OCI-LY3 (cell line): ENCODE measurements around the gene VPS35L.
A peak's percentile ranks its signal among the peaks of the same experiment; 100 is the strongest.

Source experiments
- H2AFZ ChIP-seq: fragments of 200-600, 300-600 bp; shearing (Covaris generic); 2 replicates; pipeline ENCODE4 v1.6.0; 2014; ENCODE audit warnings: antibody characterized with exemption, low read depth, low read length
- H3K27ac ChIP-seq: fragments of 200-600, 300-600 bp; sonication (generic); 2 replicates; pipeline ENCODE4 v1.5.1; 2014; ENCODE audit warnings: mild to moderate bottlenecking, low read length, moderate library complexity, mixed read lengths
- H3K27me3 ChIP-seq: fragments of 200-600, 300-600 bp; sonication (generic); 2 replicates; pipeline ENCODE4 v1.6.1; 2014; ENCODE audit warnings: low read depth, low read length, mixed read lengths
- H3K36me3 ChIP-seq: fragments of 200-600, 300-600 bp; sonication (generic); replicated peaks from 2 replicates; pipeline ENCODE3; 2014; ENCODE audit warnings: low read depth, low read length, mixed read lengths
- H3K4me1 ChIP-seq: fragments of 300-600, 200-600 bp; sonication (generic); 2 replicates; pipeline ENCODE4 v1.6.1; 2014; ENCODE audit warnings: low read length, mixed read lengths
- H3K4me2 ChIP-seq: fragments of 200-600, 300-600 bp; sonication (generic); 2 replicates; pipeline ENCODE4 v1.6.1; 2014; ENCODE audit warnings: low read length, mixed read lengths
- H3K4me3 ChIP-seq: fragments of 300-600, 200-600 bp; sonication (generic); 2 replicates; pipeline ENCODE4 v1.5.1; 2014; ENCODE audit warnings: antibody characterized with exemption, mild to moderate bottlenecking, low read length, moderate library complexity
- H3K79me2 ChIP-seq: fragments of 300-600, 200-600 bp; shearing (Covaris generic); 2 replicates; pipeline ENCODE4 v1.6.1; 2014; ENCODE audit warnings: mild to moderate bottlenecking, low read length, mixed read lengths
- H3K9ac ChIP-seq: fragments of 300-600, 200-600 bp; shearing (Covaris generic); 2 replicates; pipeline ENCODE4 v1.6.0; 2014; ENCODE audit warnings: mild to moderate bottlenecking, low read length, moderate library complexity
- H3K9me3 ChIP-seq: fragments of 200-600, 300-600 bp; shearing (Covaris generic); 2 replicates; pipeline ENCODE4 v1.6.1; 2014; ENCODE audit warnings: low read length, mixed read lengths; ENCODE audit not compliant: insufficient read depth
- H4K20me1 ChIP-seq: fragments of 200-600, 300-600 bp; sonication (generic); 2 replicates; pipeline ENCODE4 v1.6.1; 2016; ENCODE audit warnings: low read length, mixed read lengths; ENCODE audit not compliant: insufficient read depth
- EZH2phosphoT487 ChIP-seq: fragments of 200-600 bp; shearing (Covaris generic); IDR thresholded peaks from 2 replicates; pipeline ENCODE4 v1.6.1; 2018; ENCODE audit warnings: antibody characterized with exemption, mixed run types, low read depth
- TF ChIP-seq, protein P1 (sequence below): fragments of 200-600, 300-600 bp; sonication (generic); IDR thresholded peaks from 2 replicates; pipeline ENCODE4 v1.5.1; 2014; ENCODE audit warnings: antibody characterized with exemption, low read length, low read depth

The VPS35L gene

DNA sequence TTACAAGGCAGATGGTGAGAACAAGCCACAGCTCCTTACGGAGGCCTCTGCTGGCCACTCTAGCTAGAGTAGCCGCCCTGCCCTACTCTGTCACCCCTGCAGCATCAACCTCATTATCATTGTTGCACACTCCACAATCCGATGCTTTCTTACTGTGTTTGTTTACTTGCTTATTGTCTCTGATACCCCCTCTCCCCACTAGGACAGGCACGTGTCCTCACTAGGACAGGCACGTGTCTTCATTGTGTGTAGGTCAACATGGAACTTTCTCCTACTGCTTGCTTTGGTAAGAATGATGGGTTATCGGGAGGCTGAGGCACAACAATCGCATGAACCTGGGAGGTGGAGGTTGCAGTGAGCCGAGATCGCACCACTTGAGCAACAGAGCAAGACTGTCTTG is 98.6 kb downstream of the VPS35L start:
- H3K27ac ChIP-seq, result no peak overlapping the region
- no peak overlapping the region for H2AFZ ChIP-seq
- H3K36me3 ChIP-seq, result peaks cover 32% of the 10 kb centered on the region
- H3K79me2 ChIP-seq, result no peaks in the 10 kb centered on the region
- no peak overlapping the region for H3K9ac ChIP-seq
- H4K20me1 ChIP-seq, result no peaks in the 10 kb centered on the region
- TF ChIP-seq, protein P1, sequence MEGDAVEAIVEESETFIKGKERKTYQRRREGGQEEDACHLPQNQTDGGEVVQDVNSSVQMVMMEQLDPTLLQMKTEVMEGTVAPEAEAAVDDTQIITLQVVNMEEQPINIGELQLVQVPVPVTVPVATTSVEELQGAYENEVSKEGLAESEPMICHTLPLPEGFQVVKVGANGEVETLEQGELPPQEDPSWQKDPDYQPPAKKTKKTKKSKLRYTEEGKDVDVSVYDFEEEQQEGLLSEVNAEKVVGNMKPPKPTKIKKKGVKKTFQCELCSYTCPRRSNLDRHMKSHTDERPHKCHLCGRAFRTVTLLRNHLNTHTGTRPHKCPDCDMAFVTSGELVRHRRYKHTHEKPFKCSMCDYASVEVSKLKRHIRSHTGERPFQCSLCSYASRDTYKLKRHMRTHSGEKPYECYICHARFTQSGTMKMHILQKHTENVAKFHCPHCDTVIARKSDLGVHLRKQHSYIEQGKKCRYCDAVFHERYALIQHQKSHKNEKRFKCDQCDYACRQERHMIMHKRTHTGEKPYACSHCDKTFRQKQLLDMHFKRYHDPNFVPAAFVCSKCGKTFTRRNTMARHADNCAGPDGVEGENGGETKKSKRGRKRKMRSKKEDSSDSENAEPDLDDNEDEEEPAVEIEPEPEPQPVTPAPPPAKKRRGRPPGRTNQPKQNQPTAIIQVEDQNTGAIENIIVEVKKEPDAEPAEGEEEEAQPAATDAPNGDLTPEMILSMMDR, result no peak
- TF ChIP-seq EZH2phosphoT487, result no peak
- H3K27me3 ChIP-seq, result no peaks in the 10 kb centered on the region
- no peak overlapping the region for H3K4me3 ChIP-seq
- no peaks in the 10 kb centered on the region for H3K4me1 ChIP-seq
- no peaks in the 10 kb centered on the region for H3K9me3 ChIP-seq
- no peak overlapping the region for H3K4me2 ChIP-seq

- Histone ChIP-seq H3K4me1 (no peaks in the 10 kb centered on the region), H2AFZ (no peak overlapping the region), H3K36me3 (peaks cover 27% of the 10 kb centered on the region), H3K4me3 (no peak overlapping the region), H4K20me1 (no peaks in the 10 kb centered on the region), H3K9ac (no peak overlapping the region), H3K27ac (no peak overlapping the region), H3K27me3 (no peaks in the 10 kb centered on the region), H3K9me3 (no peaks in the 10 kb centered on the region), H3K79me2 (no peaks in the 10 kb centered on the region), H3K4me2 (no peak overlapping the region)
- no peak for TF ChIP-seq EZH2phosphoT487
- TF ChIP-seq, protein P1, result no peak
These were observed 99.8 kb downstream of the VPS35L start for GRCh38 chr16:19655242-19655777.

- H3K79me2 ChIP-seq, result no peaks in the 10 kb centered on the region
- H3K9ac ChIP-seq, result no peak overlapping the region
- H3K4me3 ChIP-seq, result no peak overlapping the region
- H3K27ac ChIP-seq, result no peak overlapping the region
- peaks cover 38% of the 10 kb centered on the region for H3K36me3 ChIP-seq
- no peaks in the 10 kb centered on the region for H3K27me3 ChIP-seq
- H4K20me1 ChIP-seq, result no peaks in the 10 kb centered on the region
- no peak for TF ChIP-seq EZH2phosphoT487
- TF ChIP-seq, protein P1, result no peak
- H3K9me3 ChIP-seq, result no peaks in the 10 kb centered on the region
- no peak overlapping the region for H2AFZ ChIP-seq
- H3K4me2 ChIP-seq, result no peak overlapping the region
- no peaks in the 10 kb centered on the region for H3K4me1 ChIP-seq
These were observed 102.3 kb downstream of the VPS35L start for GRCh38 chr16:19657831-19658230.

- Histone ChIP-seq H3K4me3 (no peak overlapping the region), H4K20me1 (no peaks in the 10 kb centered on the region), H2AFZ (no peak overlapping the region), H3K4me2 (no peak overlapping the region), H3K9ac (no peak overlapping the region), H3K27ac (no peak overlapping the region), H3K79me2 (no peaks in the 10 kb centered on the region), H3K9me3 (no peaks in the 10 kb centered on the region), H3K27me3 (no peaks in the 10 kb centered on the region), H3K36me3 (peaks cover 28% of the 10 kb centered on the region), H3K4me1 (no peaks in the 10 kb centered on the region)
- no peak for TF ChIP-seq EZH2phosphoT487
- TF ChIP-seq, protein P1, result peak; percentile 36
These were observed 104.1 kb downstream of the VPS35L start for GRCh38 chr16:19659554-19659953.
